Muscle of leg (tissue), 11 donors: ENCODE results near the gene PKP2. TPM values are rescaled to one million over a fixed set of nuclear protein-coding genes. Genes with fewer than 3 reads are reported as not detected.

Experiments used
- DNase-seq: peaks from one replicate; pipeline ENCODE4 v3.0.0; 2013
- H3K27ac ChIP-seq: one replicate; pipeline ENCODE4 v1.5.1; 2013; ENCODE audit warnings: mild to moderate bottlenecking, low read length, control low read depth
- H3K27me3 ChIP-seq: one replicate; pipeline ENCODE4 v1.6.1; 2013; ENCODE audit warnings: low read length; ENCODE audit not compliant: control insufficient read depth, insufficient read depth
- H3K36me3 ChIP-seq: one replicate; pipeline ENCODE4 v1.6.1; 2013; ENCODE audit warnings: low read length; ENCODE audit not compliant: control insufficient read depth, insufficient read depth
- H3K4me1 ChIP-seq: one replicate; pipeline ENCODE4 v1.6.1; 2013; ENCODE audit warnings: low read length; ENCODE audit not compliant: control insufficient read depth, insufficient read depth
- H3K4me3 ChIP-seq: one replicate; pipeline ENCODE4 v1.5.1; 2013; ENCODE audit warnings: low read length, control low read depth
- H3K9me3 ChIP-seq: replicated peaks from 2 replicates; pipeline ENCODE4 v1.6.1; 2013; ENCODE audit warnings: low read depth, low read length; ENCODE audit not compliant: control insufficient read depth
- WGBS: methylation state at CpG from one replicate; pipeline ENCODE4 v1.1.5; 2013; ENCODE audit warnings: missing lambda C conversion rate; ENCODE audit not compliant: insufficient coverage; 5-methylcytosine and 5-hydroxymethylcytosine counted together
- polyA plus RNA-seq, 8 donors: library from polyadenylated mRNA; unstranded; fragments of 120-200 nt; gene quantifications; one replicate each; pipeline versions ENCODE4 v1.2.1 to v1.2.3, GENCODE V29; 2013; ENCODE audit warnings: inconsistent platforms in 1 of 8, low replicate concordance in 1 of 8; ENCODE audit not compliant: insufficient read length in 8 of 8, insufficient read depth in 1 of 8
- total RNA-seq: library from RNA; stranded (reverse); fragments of 120-200 nt; gene quantifications from one replicate; pipeline ENCODE4 v1.2.4, GENCODE V29; 2013

The PKP2 gene
- total and polyA plus RNA-seq, 9 donors = 2.7 to 11.2 (median 4.8) TPM

DNA sequence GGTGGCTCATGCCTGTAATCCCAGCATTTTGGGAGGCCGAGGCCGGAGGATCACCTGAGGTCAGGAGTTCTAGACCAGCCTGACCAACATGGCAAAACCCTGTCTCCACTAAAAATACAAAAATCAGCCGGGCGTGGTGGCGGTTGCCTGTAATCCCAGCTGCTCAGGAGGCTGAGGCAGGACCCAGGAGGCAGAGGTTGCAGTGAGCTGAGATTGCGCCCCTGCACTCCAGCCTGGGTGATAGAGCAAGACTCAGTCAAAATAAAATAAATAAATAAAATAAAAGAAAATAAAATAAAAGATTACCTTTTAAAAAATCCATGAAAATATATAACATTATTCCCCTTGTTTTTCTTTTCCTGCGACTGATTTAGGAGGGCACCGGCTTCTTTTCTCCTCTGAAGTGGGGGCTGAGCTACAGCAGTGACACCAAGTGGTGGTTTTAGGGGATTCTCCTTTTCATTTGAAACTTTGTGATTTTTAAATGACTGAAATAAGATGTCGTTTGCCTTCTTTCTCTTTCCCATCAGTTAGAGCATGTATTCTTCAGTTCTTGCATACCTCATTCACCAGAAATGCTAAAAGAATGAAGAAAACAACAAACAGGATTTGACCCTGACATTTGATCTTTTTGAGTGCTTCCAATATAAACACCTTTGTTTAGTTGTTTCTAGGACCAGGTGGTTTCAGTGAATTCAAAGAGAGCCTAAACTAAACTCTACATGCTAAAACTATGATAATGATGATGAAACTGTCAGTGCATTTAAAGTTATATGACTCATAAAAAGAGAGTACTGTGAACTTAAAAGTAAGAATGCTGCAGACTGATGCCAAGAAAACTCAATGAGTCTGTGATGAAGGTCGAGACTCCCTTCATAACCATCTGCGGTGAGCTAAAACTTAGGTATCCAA, 22.6 kb upstream of the PKP2 start:
- Histone ChIP-seq H3K27ac (no peak overlapping the region), H3K4me3 (no peak overlapping the region), H3K9me3 (no peaks in the 10 kb centered on the region), H3K27me3 (no peaks in the 10 kb centered on the region), H3K36me3 (no peaks in the 10 kb centered on the region), H3K4me1 (no peaks in the 10 kb centered on the region)
- 74% methylated on average over 5 of the region's 11 CpGs for WGBS
- peak; percentile 51 for DNase-seq

DNA sequence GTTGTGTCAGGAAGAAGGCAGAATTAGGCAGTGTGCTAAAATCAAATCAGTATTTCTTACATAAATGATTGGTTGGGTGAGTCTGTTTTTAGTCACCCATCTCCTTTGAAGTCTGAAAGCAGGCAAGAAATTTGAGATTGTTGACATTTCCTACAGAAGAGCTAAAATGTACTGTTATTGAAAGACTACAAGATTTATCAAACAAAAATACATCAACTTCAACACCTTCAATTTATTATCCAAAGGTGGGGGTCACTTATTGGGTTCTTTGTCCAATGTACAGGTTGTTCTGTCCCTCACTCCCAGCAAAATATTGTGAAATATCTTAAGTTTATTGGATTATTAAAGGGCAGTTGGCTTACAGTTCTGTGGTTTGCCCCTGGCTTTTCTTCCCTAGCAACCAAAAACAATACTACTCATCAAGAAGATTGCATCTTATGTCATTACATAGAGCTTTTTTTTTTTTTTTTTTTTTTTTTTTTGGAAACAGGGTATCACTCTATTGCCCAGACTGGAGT, 20.6 kb upstream of the PKP2 start:
- Histone ChIP-seq H3K27me3 (no peaks in the 10 kb centered on the region), H3K9me3 (no peaks in the 10 kb centered on the region), H3K36me3 (no peaks in the 10 kb centered on the region), H3K4me1 (no peaks in the 10 kb centered on the region), H3K4me3 (no peak overlapping the region), H3K27ac (no peak overlapping the region)
- DNase-seq = no peak

DNA sequence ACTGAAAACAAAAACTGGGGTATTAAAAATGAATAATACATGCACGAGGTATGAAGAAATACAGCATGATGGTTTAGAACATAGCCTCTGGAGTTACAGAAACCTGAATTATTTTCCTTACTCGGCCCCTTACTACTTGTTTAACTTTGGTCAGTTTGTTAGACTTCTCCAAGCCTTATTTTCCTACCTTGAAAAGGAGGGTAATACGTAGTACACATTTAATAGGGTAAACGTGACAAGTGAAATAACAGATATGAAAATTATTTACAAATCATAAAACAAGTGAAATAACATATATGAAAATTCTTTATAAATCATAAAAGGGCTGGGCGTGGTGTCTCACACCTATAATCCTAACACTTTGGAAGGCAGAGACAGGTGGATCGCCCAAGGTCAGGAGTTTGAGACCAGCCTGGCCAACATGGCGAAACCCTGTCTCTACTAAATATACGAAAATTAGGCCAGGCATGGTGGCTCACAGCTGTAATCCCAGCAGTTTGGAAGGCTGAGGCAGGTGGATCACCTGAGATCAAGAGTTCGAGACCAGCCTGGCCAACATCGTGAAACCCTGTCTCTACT, 11.4 kb upstream of the PKP2 start:
- DNase-seq = no peak
- no peaks in the 10 kb centered on the region for H3K4me1 ChIP-seq
- no peak overlapping the region for H3K27ac ChIP-seq
- no peaks in the 10 kb centered on the region for H3K27me3 ChIP-seq
- no peaks in the 10 kb centered on the region for H3K36me3 ChIP-seq
- WGBS = 91% methylated on average over 4 of the region's 10 CpGs
- H3K9me3 ChIP-seq = no peaks in the 10 kb centered on the region
- no peak overlapping the region for H3K4me3 ChIP-seq

DNA sequence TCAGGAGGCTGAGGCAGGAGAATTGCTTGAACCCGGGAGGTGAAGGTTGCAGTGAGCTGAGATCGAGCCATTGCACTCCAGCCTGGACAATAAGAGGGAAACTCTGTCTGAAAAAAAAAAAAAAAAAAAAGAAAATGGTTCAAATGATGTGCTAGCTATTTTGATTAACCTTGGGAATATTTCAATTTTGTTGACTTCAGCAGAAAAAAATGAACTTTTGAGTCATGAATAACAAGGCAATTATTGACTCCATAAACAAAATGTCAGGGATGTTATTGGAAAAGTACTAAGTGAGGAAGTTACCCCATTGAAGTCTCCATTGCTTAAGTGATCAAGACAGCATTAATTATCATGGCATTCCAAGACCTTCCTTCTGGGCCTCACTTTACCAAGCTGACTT, 10.6 kb upstream of the PKP2 start:
- DNase-seq = no peak
- H3K4me1 ChIP-seq = no peaks in the 10 kb centered on the region
- 93% methylated on average over 2 of the region's 2 CpGs for WGBS
- no peak overlapping the region for H3K4me3 ChIP-seq
- no peaks in the 10 kb centered on the region for H3K27me3 ChIP-seq
- no peak overlapping the region for H3K27ac ChIP-seq
- H3K36me3 ChIP-seq = no peaks in the 10 kb centered on the region
- no peaks in the 10 kb centered on the region for H3K9me3 ChIP-seq

DNA sequence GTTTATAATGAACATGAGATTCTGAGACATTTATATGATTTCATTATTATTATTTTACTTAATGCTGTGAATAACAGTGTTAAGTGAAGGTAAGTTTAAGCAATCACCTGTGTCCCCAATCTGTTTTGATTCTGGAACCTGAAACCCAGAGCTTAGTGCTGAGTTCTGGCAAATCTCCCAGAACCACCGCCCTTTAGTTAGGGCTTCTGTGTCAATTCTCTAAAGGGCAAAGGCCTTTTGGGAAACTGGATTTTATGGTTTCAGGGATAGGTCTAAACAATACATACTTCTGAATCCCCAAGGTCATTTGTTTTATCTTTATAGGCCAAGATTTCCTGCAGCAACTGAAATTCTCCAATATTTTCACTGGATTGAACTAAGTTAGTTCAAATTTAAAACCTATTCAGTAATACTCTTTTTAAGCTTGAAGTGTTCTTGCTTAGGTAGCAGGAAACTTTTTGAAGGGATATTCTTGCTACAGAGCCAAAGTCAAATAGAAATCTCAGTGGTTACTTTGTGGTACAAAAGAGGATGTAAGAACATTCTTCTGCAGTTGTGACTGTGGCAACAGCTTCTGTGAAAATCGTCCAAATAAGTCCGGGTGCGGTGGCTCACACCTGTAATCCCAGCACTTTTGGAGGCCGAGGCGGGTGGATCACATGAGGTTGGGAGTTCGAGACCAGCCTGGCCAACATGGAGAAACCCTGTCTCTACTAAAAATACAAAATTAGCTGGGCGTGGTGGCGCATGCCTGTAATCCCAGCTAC, 10.0 kb upstream of the PKP2 start:
- no peak for DNase-seq
- H3K4me3 ChIP-seq = no peak overlapping the region
- 52% methylated on average over 3 of the region's 9 CpGs for WGBS
- H3K9me3 ChIP-seq = no peaks in the 10 kb centered on the region
- no peaks in the 10 kb centered on the region for H3K4me1 ChIP-seq
- H3K27ac ChIP-seq = no peak overlapping the region
- H3K27me3 ChIP-seq = no peaks in the 10 kb centered on the region
- H3K36me3 ChIP-seq = no peaks in the 10 kb centered on the region

DNA sequence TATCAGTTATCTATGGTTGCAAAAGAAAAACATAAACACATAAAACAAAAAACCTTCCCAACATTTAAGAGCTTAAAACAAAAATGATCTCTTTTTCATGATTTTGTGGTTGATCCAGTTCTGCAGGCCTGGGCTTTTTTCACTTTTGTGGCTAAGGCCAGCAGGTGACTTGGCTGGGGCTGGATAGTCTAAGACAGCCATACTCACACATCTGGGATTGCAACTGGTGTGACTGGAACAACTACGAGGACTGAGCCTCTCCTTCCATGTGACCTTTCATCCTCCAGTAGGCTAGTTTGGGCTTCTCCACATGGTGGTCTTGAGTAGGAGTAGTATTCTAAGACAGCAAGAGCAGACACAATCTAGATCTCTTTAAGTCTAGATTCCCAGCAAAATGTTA, 7.2 kb upstream of the PKP2 start:
- Histone ChIP-seq H3K36me3 (no peaks in the 10 kb centered on the region), H3K9me3 (no peaks in the 10 kb centered on the region), H3K27me3 (no peaks in the 10 kb centered on the region), H3K4me1 (no peaks in the 10 kb centered on the region), H3K27ac (no peak overlapping the region), H3K4me3 (no peak overlapping the region)
- no peak for DNase-seq
- WGBS = no CpG with 5 or more reads among the region's 1 CpG

DNA sequence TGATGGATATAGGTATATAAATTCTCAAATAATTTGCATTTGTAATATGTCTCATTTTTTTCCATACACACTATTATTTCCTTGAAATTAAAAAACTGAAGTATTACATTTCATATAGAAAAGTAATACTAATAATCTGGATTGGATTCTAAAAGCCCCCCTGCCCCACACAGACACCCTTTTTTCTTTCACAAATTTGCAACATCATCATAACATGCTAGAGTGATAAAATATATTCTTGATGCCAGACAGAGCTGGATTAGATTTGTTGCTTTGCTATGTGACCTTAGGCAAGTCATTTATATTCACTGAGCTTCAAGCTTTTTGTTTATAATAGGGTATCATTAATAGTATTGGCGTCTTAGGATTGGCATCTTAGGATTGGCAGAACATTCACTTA, 6.7 kb upstream of the PKP2 start:
- no peaks in the 10 kb centered on the region for H3K36me3 ChIP-seq
- no peak for DNase-seq
- H3K27ac ChIP-seq = no peak overlapping the region
- H3K4me1 ChIP-seq = no peaks in the 10 kb centered on the region
- no peak overlapping the region for H3K4me3 ChIP-seq
- H3K9me3 ChIP-seq = no peaks in the 10 kb centered on the region
- no peaks in the 10 kb centered on the region for H3K27me3 ChIP-seq
- no CpG with 5 or more reads among the region's 1 CpG for WGBS

DNA sequence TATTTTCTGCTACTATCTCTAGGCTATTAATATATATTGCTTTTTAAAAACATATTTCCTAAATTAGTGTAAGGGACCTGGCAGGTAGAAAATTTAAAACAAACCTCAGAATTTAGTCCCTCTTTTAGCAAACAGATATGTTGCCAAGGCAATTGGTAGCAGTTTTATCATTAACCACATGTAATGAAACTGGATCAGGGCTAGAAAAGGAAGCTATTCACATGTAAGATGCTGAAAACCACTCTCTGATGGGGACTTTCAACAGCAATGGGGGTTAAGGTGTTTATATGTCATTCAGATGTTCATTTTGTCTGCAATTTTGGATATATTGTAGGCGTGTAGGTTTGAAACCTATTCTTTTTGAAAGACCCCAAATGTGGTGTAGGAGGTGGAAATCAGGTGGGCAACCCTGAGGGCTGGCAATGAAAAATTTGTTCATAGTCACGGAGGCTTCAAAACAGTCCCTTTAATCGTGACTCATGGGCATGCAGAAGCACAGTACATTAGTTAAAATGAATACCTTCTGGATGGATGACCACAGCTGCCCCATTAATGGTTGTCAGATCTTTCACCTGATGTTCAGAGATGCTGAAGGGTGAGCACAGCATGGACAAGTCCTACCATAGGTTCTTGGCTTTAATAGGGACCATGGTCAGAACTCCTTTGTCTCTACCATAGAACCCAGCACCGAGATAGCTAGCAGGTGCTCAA, 5.9 kb upstream of the PKP2 start:
- Histone ChIP-seq H3K4me3 (no peak overlapping the region), H3K9me3 (no peaks in the 10 kb centered on the region), H3K36me3 (no peaks in the 10 kb centered on the region), H3K4me1 (no peaks in the 10 kb centered on the region), H3K27ac (no peak overlapping the region), H3K27me3 (no peaks in the 10 kb centered on the region)
- 89% methylated on average over 3 of the region's 4 CpGs for WGBS
- DNase-seq = no peak

DNA sequence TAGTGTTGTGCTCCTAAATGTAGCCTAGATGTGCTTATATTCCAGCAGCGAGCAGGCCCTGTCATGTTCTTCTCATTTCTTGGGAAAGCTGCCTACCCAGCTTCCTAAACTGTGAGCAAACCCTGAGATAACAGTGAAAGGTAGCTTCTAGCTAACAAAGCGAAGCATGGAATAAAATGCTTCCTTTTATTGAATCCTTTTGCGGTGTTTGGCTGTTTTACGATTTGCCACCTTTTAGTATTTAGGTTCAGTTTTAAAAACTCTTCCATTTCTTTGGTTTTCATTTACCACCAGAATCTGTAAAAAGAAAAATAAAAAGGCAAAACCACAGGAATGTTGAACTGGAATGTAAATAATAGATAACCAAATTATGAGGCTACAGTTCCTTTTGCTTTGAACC, 5.0 kb upstream of the PKP2 start:
- Histone ChIP-seq H3K4me3 (no peak overlapping the region), H3K36me3 (no peaks in the 10 kb centered on the region), H3K27me3 (no peaks in the 10 kb centered on the region), H3K4me1 (peaks cover 3% of the 10 kb centered on the region), H3K9me3 (no peaks in the 10 kb centered on the region), H3K27ac (no peak overlapping the region)
- WGBS = no CpG with 5 or more reads among the region's 4 CpGs
- DNase-seq = no peak
